DND-41 (cell line): ENCODE data around the gene MGP.

Experiments used
- ATAC-seq: fragments of 200-7000 bp; cut with Tn5 transposase; 3 replicates; pipeline ENCODE4 v1.9.1; 2021; ENCODE audit warnings: low read depth; ENCODE audit not compliant: insufficient read depth
- DNase-seq: peaks from one replicate; pipeline ENCODE4 v3.0.0-alpha.2; 2020
- H2AFZ ChIP-seq: 2 replicates; pipeline ENCODE4 v1.6.0; 2012; ENCODE audit warnings: low read depth, low read length
- H3K27ac ChIP-seq: 2 replicates; pipeline ENCODE4 v1.5.1; 2012; ENCODE audit warnings: low read length, inconsistent platforms
- H3K27me3 ChIP-seq: fragments of 200-600 bp; sonication (generic); 2 replicates; pipeline ENCODE4 v1.6.0; 2012; ENCODE audit warnings: low read length, mild to moderate bottlenecking, inconsistent platforms; ENCODE audit not compliant: insufficient read depth, poor library complexity
- H3K36me3 ChIP-seq: 2 replicates; pipeline ENCODE4 v1.5.1; 2012; ENCODE audit warnings: low read length, inconsistent platforms; ENCODE audit not compliant: insufficient read depth
- H3K4me1 ChIP-seq: 2 replicates; pipeline ENCODE4 v1.5.1; 2012; ENCODE audit warnings: mild to moderate bottlenecking, low read length; ENCODE audit not compliant: insufficient read depth
- H3K4me2 ChIP-seq: 2 replicates; pipeline ENCODE4 v1.6.0; 2012; ENCODE audit warnings: mild to moderate bottlenecking, moderate library complexity, low read length, inconsistent platforms; ENCODE audit not compliant: insufficient read depth
- H3K4me3 ChIP-seq, 2 experiments: fragments of 200-600 bp in 1 of 2; shearing (Covaris generic) in 1 of 2; 2 replicates each; pipeline ENCODE4 v1.5.1; 2012 to 2016; ENCODE audit warnings: inconsistent platforms in 2 of 2, low read length in 2 of 2, mild to moderate bottlenecking in 2 of 2, low read depth in 1 of 2, moderate library complexity in 1 of 2
- H3K79me2 ChIP-seq: 2 replicates; pipeline ENCODE4 v1.6.0; 2012; ENCODE audit warnings: low read length, inconsistent platforms; ENCODE audit not compliant: insufficient read depth
- H3K9ac ChIP-seq: 2 replicates; pipeline ENCODE4 v1.6.0; 2012; ENCODE audit warnings: low read depth, mild to moderate bottlenecking, inconsistent platforms, low read length, moderate library complexity
- H3K9me3 ChIP-seq: 2 replicates; pipeline ENCODE4 v1.5.1; 2012; ENCODE audit warnings: low read length, moderate library complexity, mild to moderate bottlenecking, inconsistent platforms; ENCODE audit not compliant: insufficient read depth, severe bottlenecking
- H4K20me1 ChIP-seq: 2 replicates; pipeline ENCODE4 v1.6.0; 2012; ENCODE audit warnings: low read length; ENCODE audit not compliant: insufficient read depth
- EZH2 ChIP-seq: IDR thresholded peaks from 3 replicates; pipeline ENCODE4 v1.6.1; 2012; ENCODE audit warnings: borderline replicate concordance, low read depth, mild to moderate bottlenecking, moderate library complexity, low read length, inconsistent platforms; ENCODE audit not compliant: severe bottlenecking
- TF ChIP-seq, protein P1 (sequence below): IDR thresholded peaks from 2 replicates; pipeline ENCODE4 v1.5.1; 2012; ENCODE audit warnings: borderline replicate concordance, low read length, moderate library complexity, mild to moderate bottlenecking; ENCODE audit not compliant: poor library complexity, severe bottlenecking; ENCODE audit errors: extremely low read depth

The MGP gene

DNA sequence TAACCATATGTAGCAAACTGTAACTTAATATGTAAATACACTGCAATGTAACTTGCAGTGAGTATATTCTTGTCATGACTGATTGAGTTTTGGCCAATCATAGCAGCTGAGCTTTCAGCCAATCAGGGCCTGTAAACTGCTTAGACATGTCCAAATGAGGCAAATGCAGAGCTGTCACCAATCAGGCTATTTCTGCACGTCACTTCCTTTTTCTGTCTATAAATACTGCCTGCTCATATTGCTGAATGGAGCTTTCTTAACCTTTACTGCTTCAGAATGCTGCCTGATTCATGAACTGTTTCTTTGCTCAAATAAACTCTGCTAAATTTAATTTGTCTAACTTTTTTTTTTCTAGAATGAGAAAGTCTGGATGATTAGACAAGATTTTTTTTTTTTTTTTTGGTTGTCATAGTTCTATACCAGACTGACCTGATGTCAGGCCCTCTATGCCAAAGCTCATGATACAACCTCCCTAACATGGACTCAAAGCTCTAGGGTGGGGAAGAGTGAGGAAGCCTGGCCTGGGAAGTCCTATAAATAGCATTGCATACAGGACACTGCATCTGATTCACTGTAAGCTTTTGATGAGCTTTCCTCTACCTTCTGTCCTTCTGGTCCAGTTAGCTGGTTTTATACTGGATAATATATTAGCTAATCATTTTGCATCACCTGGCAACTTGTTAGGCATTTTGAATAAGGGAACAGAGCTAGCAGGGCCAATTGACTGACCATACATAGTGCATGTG, 12.0 kb downstream of the MGP start:
- ATAC-seq (peak; percentile 56; the same call in 1 of the 3 replicates), DNase-seq (no peak)
- H3K27me3 ChIP-seq = no peaks in the 10 kb centered on the region
- no peaks in the 10 kb centered on the region for H3K36me3 ChIP-seq
- H3K4me1 ChIP-seq = no peaks in the 10 kb centered on the region
- no peaks in the 10 kb centered on the region for H3K79me2 ChIP-seq
- TF ChIP-seq, protein P1, sequence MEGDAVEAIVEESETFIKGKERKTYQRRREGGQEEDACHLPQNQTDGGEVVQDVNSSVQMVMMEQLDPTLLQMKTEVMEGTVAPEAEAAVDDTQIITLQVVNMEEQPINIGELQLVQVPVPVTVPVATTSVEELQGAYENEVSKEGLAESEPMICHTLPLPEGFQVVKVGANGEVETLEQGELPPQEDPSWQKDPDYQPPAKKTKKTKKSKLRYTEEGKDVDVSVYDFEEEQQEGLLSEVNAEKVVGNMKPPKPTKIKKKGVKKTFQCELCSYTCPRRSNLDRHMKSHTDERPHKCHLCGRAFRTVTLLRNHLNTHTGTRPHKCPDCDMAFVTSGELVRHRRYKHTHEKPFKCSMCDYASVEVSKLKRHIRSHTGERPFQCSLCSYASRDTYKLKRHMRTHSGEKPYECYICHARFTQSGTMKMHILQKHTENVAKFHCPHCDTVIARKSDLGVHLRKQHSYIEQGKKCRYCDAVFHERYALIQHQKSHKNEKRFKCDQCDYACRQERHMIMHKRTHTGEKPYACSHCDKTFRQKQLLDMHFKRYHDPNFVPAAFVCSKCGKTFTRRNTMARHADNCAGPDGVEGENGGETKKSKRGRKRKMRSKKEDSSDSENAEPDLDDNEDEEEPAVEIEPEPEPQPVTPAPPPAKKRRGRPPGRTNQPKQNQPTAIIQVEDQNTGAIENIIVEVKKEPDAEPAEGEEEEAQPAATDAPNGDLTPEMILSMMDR = no peak
- TF ChIP-seq EZH2 = no peak
- peaks cover 3% of the 10 kb centered on the region for H3K9me3 ChIP-seq
- no peak overlapping the region for H2AFZ ChIP-seq
- H3K27ac ChIP-seq = no peak overlapping the region
- H3K4me3 ChIP-seq = no peak overlapping the region
- no peak overlapping the region for H3K4me2 ChIP-seq
- no peak overlapping the region for H3K9ac ChIP-seq
- no peaks in the 10 kb centered on the region for H4K20me1 ChIP-seq

DNA sequence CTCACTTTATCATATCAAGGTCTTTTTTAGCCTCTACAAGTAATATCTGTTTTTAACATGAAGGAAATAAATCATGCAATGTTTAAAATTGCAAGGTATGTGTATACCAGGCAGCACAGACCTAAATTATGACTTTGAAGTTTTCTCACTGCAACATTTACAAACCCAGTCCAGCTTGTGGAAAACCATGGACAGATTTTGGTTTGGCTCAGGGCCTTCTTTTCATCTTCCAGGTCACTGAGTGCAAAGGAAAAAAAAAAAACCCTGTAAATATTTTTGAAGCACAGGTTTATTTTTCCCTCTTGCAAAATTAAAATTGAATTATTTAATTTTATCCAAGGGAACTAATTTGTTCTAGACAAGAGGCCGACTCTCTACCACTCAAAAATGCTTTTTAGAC, 13.8 kb downstream of the MGP start:
- Histone ChIP-seq H3K79me2 (no peaks in the 10 kb centered on the region), H4K20me1 (no peaks in the 10 kb centered on the region), H3K9ac (no peak overlapping the region), H3K4me2 (no peak overlapping the region), H3K4me1 (no peaks in the 10 kb centered on the region), H3K4me3 (no peak overlapping the region), H3K27ac (no peak overlapping the region), H2AFZ (no peak overlapping the region), H3K36me3 (no peaks in the 10 kb centered on the region), H3K9me3 (peaks cover 9% of the 10 kb centered on the region), H3K27me3 (no peaks in the 10 kb centered on the region)
- no peak for ATAC-seq
- DNase-seq = no peak
- TF ChIP-seq EZH2 = no peak
- TF ChIP-seq, protein P1 = no peak

DNA sequence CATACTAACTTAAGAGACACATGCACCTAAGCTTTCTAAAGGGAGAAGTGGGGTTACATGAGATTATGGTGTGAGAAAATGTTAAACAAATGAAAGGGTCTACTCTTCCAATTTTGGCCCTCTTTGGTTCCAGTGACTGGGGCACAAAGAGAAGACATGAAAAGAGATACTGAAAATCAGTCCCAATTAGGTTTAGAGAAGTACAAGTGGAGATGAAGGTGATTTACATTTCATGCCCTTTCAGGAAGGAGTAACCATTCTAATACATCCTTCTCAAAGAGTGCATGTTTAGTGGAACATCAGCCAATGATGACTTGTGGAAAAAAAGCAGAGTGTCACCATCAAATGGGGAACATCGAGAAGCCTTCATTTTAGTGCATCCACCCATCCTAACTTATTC, 14.4 kb downstream of the MGP start:
- Histone ChIP-seq H3K36me3 (no peaks in the 10 kb centered on the region), H4K20me1 (no peaks in the 10 kb centered on the region), H3K9ac (no peak overlapping the region), H3K4me2 (no peak overlapping the region), H3K27ac (no peak overlapping the region), H3K9me3 (peaks cover 9% of the 10 kb centered on the region), H3K79me2 (no peaks in the 10 kb centered on the region), H2AFZ (no peak overlapping the region), H3K4me3 (no peak overlapping the region), H3K4me1 (no peaks in the 10 kb centered on the region), H3K27me3 (no peaks in the 10 kb centered on the region)
- TF ChIP-seq, protein P1 = no peak
- TF ChIP-seq EZH2 = no peak
- ATAC-seq (no peak), DNase-seq (no peak)
